IPS-18a (cell line): ENCODE results near the gene IL17B.
"Not testable (repeated sequence)": the region's sequence is repeated elsewhere in the genome, so short reads cannot be mapped to it uniquely, and the experiment has no call there.

ENCODE experiments used
- H3K27ac ChIP-seq: one replicate; pipeline ENCODE4 v1.5.1; 2013; ENCODE audit warnings: low read length
- H3K27me3 ChIP-seq: one replicate; pipeline ENCODE4 v1.6.1; 2013; ENCODE audit warnings: mild to moderate bottlenecking, low read length; ENCODE audit not compliant: control insufficient read depth, insufficient read depth
- H3K36me3 ChIP-seq: one replicate; pipeline ENCODE4 v1.6.1; 2013; ENCODE audit warnings: low read depth, low read length; ENCODE audit not compliant: control insufficient read depth
- H3K4me1 ChIP-seq: one replicate; pipeline ENCODE4 v1.6.1; 2013; ENCODE audit warnings: low read depth, low read length; ENCODE audit not compliant: control insufficient read depth
- H3K4me3 ChIP-seq: one replicate; pipeline ENCODE4 v1.5.1; 2013; ENCODE audit warnings: low read length
- H3K9ac ChIP-seq: one replicate; pipeline ENCODE4 v1.6.1; 2013; ENCODE audit warnings: mild to moderate bottlenecking, low read length, moderate library complexity
- H3K9me3 ChIP-seq: one replicate; pipeline ENCODE4 v1.6.1; 2013; ENCODE audit warnings: low read depth, low read length; ENCODE audit not compliant: control insufficient read depth

Gene IL17B

GRCh38 chr5:149405550-149406202 is 26.6 kb upstream of the IL17B start:
- no peak overlapping the region for H3K9ac ChIP-seq
- peaks cover 13% of the 10 kb centered on the region for H3K4me1 ChIP-seq
- no peak overlapping the region for H3K27ac ChIP-seq
- H3K9me3 ChIP-seq: no peaks in the 10 kb centered on the region
- no peaks in the 10 kb centered on the region for H3K27me3 ChIP-seq
- no peaks in the 10 kb centered on the region for H3K36me3 ChIP-seq
- no peak overlapping the region for H3K4me3 ChIP-seq

DNA sequence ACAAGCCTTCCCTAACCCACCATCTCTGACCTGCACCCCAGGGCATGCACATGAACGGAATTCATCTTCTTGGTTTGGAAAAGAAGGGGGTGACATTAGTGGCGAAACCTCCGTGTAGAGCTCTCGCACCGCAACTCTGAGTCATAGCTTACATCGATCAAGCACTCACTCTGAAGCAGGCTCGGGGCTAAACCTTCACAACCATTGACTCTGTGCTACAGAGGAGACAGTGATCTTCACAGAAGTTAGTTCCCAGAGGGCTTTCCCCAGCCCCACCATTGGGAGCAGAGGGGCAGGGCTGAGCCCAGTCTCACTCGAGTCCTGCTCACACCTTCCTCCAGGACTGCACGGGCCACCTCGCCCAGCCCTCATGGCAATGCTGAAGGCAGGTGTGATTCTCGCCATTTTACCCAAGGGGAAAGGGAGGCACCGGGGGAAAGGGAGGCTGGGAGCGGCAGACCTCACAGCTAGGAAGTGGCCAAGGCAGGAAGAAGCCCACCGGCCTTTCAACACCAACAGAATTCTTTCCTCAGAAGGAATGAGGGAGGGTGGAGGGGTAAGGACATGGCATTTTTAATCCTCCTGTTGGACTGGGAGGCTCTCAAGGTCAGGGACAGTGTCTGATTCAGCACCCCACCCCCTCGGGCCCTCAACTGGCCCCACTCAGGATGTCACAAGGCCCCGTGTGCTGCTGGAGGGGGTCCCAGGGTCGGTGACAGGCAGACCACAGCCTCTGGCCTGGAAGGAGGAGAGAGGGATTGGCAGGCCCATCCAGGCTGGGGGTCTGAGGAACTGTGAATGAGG is 25.9 kb upstream of the IL17B start:
- no peaks in the 10 kb centered on the region for H3K36me3 ChIP-seq
- H3K9me3 ChIP-seq: no peaks in the 10 kb centered on the region
- peaks cover 13% of the 10 kb centered on the region for H3K4me1 ChIP-seq
- no peaks in the 10 kb centered on the region for H3K27me3 ChIP-seq
- no peak overlapping the region for H3K27ac ChIP-seq
- no peak overlapping the region for H3K9ac ChIP-seq
- no peak overlapping the region for H3K4me3 ChIP-seq

- no peak overlapping the region for H3K9ac ChIP-seq
- no peak overlapping the region for H3K27ac ChIP-seq
- peaks cover 10% of the 10 kb centered on the region for H3K4me1 ChIP-seq
- no peaks in the 10 kb centered on the region for H3K27me3 ChIP-seq
- no peaks in the 10 kb centered on the region for H3K36me3 ChIP-seq
- no peaks in the 10 kb centered on the region for H3K9me3 ChIP-seq
- H3K4me3 ChIP-seq: no peak overlapping the region
These were observed 25.0 kb upstream of the IL17B start for GRCh38 chr5:149403923-149404745.

GRCh38 chr5:149402291-149402690 is 23.2 kb upstream of the IL17B start:
- Histone ChIP-seq H3K4me3 (no peak overlapping the region), H3K9me3 (no peaks in the 10 kb centered on the region), H3K4me1 (peaks cover 10% of the 10 kb centered on the region), H3K27me3 (no peaks in the 10 kb centered on the region), H3K36me3 (no peaks in the 10 kb centered on the region), H3K9ac (no peak overlapping the region), H3K27ac (no peak overlapping the region)

DNA sequence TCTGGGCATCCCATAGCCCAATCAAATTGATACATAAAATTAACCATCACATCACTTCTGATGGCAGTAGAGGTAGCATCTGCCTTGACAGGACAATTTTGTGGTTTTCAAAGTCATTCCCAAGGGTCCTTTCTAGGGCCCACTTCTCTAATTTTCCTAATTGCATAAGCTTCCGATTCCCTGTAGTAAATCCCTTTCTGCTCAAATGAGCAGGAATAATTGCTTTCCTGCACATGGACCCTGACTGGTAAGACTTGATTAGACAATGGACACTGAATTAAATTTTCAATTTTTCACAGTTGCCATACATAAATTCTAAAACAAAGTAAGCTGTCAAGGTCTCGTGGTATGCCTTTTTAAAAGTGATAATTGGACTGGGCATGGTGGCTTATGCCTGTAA is 22.0 kb upstream of the IL17B start:
- H3K27me3 ChIP-seq: no peaks in the 10 kb centered on the region
- no peaks in the 10 kb centered on the region for H3K9me3 ChIP-seq
- H3K4me3 ChIP-seq: no peak overlapping the region
- H3K9ac ChIP-seq: no peak overlapping the region
- no peaks in the 10 kb centered on the region for H3K36me3 ChIP-seq
- no peak overlapping the region for H3K27ac ChIP-seq
- H3K4me1 ChIP-seq: peaks cover under 1% of the 10 kb centered on the region

GRCh38 chr5:149400304-149400703 is 21.2 kb upstream of the IL17B start:
- Histone ChIP-seq H3K9ac (no peak overlapping the region), H3K27me3 (no peaks in the 10 kb centered on the region), H3K9me3 (no peaks in the 10 kb centered on the region), H3K27ac (no peak overlapping the region), H3K4me3 (no peak overlapping the region), H3K36me3 (no peaks in the 10 kb centered on the region), H3K4me1 (no peaks in the 10 kb centered on the region)

DNA sequence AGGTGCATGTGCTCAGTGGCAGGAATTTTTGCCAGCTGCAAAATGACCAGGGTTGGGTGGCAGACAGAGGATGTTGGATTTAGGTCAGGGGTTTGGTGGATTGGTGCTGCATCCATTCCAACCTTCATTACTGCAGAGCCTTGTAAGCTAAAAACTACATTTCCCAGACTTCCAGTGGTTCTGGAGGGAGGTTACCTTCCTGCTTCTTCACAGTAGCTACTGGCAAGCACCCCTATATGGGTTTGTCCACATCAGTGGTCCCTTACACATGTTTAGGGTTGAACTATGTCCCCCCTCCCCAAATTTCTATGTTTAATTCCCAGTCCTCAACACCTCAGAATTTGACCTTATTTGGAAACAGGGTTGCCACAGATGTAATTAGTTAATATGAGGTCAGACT is 20.7 kb upstream of the IL17B start:
- H3K4me1 ChIP-seq: no peaks in the 10 kb centered on the region
- H3K9me3 ChIP-seq: no peaks in the 10 kb centered on the region
- H3K9ac ChIP-seq: no peak overlapping the region
- no peaks in the 10 kb centered on the region for H3K27me3 ChIP-seq
- H3K4me3 ChIP-seq: no peak overlapping the region
- no peak overlapping the region for H3K27ac ChIP-seq
- H3K36me3 ChIP-seq: no peaks in the 10 kb centered on the region

- H3K36me3 ChIP-seq, H3K9me3 ChIP-seq, H3K4me1 ChIP-seq, H3K27ac ChIP-seq, H3K9ac ChIP-seq, H3K27me3 ChIP-seq, H3K4me3 ChIP-seq: not testable (repeated sequence)
These were observed 19.7 kb upstream of the IL17B start for GRCh38 chr5:149398747-149399266.

- Histone ChIP-seq H3K4me3 (no peak overlapping the region), H3K9ac (no peak overlapping the region), H3K36me3 (no peaks in the 10 kb centered on the region), H3K4me1 (no peaks in the 10 kb centered on the region), H3K27me3 (no peaks in the 10 kb centered on the region), H3K9me3 (no peaks in the 10 kb centered on the region), H3K27ac (no peak overlapping the region)
These were observed 18.4 kb upstream of the IL17B start for GRCh38 chr5:149397530-149397929.

DNA sequence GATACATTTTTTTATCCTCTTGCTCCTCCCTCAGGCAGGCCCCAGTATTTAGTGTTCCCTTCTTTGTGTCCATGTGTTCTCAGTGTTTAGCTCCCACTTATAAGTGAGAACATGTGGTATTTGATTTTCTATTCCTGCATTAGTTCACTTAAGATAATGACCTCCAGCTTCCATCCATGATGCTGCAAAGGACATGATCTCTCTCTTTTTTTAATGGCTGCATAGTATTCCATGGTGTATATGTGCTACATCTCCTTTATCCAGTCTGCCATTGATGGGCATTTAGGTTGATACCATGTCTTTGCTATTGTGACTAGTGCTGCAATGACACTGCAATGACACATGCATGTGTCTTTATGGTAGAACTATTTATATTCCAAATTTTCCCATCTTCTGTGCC is 15.9 kb upstream of the IL17B start:
- H3K4me1 ChIP-seq: not testable (repeated sequence)

GRCh38 chr5:149392718-149393117 is 13.6 kb upstream of the IL17B start:
- no peaks in the 10 kb centered on the region for H3K9me3 ChIP-seq
- H3K36me3 ChIP-seq: no peaks in the 10 kb centered on the region
- no peaks in the 10 kb centered on the region for H3K27me3 ChIP-seq
- no peak overlapping the region for H3K9ac ChIP-seq
- H3K27ac ChIP-seq: no peak overlapping the region
- H3K4me1 ChIP-seq: no peaks in the 10 kb centered on the region
- no peak overlapping the region for H3K4me3 ChIP-seq

More for the DNA sequence above, 15.9 kb upstream of the IL17B start:
- H3K9ac ChIP-seq, H3K4me3 ChIP-seq, H3K27ac ChIP-seq, H3K9me3 ChIP-seq, H3K27me3 ChIP-seq, H3K36me3 ChIP-seq: not testable (repeated sequence)
